ENCODE results near the gene PROX1. TPM values are rescaled to one million over a fixed set of nuclear protein-coding genes. Genes with fewer than 3 reads are reported as not detected.

PROX1 gene
- total and polyA plus RNA-seq, 9 of the 15 experiments (the other 6 are each of a cell fraction or from before 2014, with no cell fraction given): 0.14 to 0.22 TPM; not detected in 7

DNA sequence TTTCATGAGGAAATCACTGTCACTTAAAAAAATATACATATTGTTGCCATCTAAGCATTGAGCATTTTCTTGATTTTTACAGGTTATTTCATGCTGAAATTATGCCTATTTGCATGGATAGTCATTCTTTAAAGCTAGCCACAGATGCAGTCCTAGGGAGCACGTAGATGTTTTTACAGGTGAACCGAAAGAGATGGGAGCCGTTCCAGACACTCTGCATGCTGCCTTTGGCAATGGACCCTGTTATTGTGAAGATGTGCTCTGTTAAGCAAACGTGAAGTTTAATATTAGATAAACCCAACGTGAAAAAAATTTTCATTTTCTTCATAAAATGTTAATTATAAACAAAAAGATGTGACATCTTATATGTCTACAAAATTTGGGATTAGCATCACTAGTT, 7.1 kb downstream of the PROX1 start:
- BruUV-seq (replicated peaks): no TSS peak
- in situ Hi-C loops (cut with MboI): no loop called here
- ChIA-PET POLR2A (interaction anchor here (0.6 kb wide), 1 partner anchor 12 kb away, joined by 4 read pairs; no protein-coding TSS in a partner anchor), CTCF (ENCODE audit: low intra/inter-chr PET ratio) (no interaction called here)
- WGBS (ENCODE audit: insufficient coverage, low coverage, missing lambda C conversion rate): 0% methylated on average over 5 of the region's 5 CpGs
- Histone ChIP-seq H3K79me2 (ENCODE audit: control insufficient read depth, insufficient read depth, low read length) (no peaks in the 10 kb centered on the region), H3K4me3 (no peak overlapping the region), H4K20me1 (replicated peaks; ENCODE audit: control insufficient read depth, insufficient read depth, low read length) (no peaks in the 10 kb centered on the region), H3K4me1 (replicated peaks in 1 of 2; ENCODE audit: control insufficient read depth in 2 of 2, insufficient read depth in 2 of 2, low read length in 2 of 2) (peaks cover 0 to 4% of the 10 kb centered on the region in 2 experiments; a peak in 1 of 5 replicates), H3K27ac (ENCODE audit: extremely low read depth, low read depth, low read length) (no peak overlapping the region), H3K9ac (ENCODE audit: insufficient read depth in 1 of 2, low read depth in 2 of 2, low read length in 2 of 2) (no peak overlapping the region), H3K27me3 (ENCODE audit: control insufficient read depth in 2 of 2, insufficient read depth in 2 of 2, low read length in 2 of 2) (peaks cover 14 to 22% of the 10 kb centered on the region in 2 experiments), H3K36me3 (ENCODE audit: control insufficient read depth, insufficient read depth, low read length) (no peaks in the 10 kb centered on the region), H3K9me3 (replicated peaks; ENCODE audit: control insufficient read depth, insufficient read depth, low read depth, low read length) (no peaks in the 10 kb centered on the region), H3K9me1 (ENCODE audit: control insufficient read depth, insufficient read depth, low read length) (no peaks in the 10 kb centered on the region), H2AFZ (ENCODE audit: low read depth, low read length) (no peak overlapping the region), H3K4me2 (ENCODE audit: insufficient read depth, low read length) (no peak overlapping the region)
- no peak for DNase-seq (ENCODE audit: extremely low read depth in 1 of 4, low spot score in 3 of 4)
- intact Hi-C loops (cut with micrococcal nuclease): no loop called here
- TF ChIP-seq, protein P1, sequence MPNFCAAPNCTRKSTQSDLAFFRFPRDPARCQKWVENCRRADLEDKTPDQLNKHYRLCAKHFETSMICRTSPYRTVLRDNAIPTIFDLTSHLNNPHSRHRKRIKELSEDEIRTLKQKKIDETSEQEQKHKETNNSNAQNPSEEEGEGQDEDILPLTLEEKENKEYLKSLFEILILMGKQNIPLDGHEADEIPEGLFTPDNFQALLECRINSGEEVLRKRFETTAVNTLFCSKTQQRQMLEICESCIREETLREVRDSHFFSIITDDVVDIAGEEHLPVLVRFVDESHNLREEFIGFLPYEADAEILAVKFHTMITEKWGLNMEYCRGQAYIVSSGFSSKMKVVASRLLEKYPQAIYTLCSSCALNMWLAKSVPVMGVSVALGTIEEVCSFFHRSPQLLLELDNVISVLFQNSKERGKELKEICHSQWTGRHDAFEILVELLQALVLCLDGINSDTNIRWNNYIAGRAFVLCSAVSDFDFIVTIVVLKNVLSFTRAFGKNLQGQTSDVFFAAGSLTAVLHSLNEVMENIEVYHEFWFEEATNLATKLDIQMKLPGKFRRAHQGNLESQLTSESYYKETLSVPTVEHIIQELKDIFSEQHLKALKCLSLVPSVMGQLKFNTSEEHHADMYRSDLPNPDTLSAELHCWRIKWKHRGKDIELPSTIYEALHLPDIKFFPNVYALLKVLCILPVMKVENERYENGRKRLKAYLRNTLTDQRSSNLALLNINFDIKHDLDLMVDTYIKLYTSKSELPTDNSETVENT (CRISPR knock-in tag; IDR thresholded peaks at IDR 0.05): no peak
- TF ChIP-seq MAZ (CRISPR knock-in tag; conservative IDR thresholded peaks at IDR 0.05 in 1 of 2, IDR thresholded peaks at IDR 0.05 in 1 of 2) (no peak), EP300 (IDR thresholded peaks at IDR 0.05; ENCODE audit: low read length) (no peak)
- TF ChIP-seq, protein P2, sequence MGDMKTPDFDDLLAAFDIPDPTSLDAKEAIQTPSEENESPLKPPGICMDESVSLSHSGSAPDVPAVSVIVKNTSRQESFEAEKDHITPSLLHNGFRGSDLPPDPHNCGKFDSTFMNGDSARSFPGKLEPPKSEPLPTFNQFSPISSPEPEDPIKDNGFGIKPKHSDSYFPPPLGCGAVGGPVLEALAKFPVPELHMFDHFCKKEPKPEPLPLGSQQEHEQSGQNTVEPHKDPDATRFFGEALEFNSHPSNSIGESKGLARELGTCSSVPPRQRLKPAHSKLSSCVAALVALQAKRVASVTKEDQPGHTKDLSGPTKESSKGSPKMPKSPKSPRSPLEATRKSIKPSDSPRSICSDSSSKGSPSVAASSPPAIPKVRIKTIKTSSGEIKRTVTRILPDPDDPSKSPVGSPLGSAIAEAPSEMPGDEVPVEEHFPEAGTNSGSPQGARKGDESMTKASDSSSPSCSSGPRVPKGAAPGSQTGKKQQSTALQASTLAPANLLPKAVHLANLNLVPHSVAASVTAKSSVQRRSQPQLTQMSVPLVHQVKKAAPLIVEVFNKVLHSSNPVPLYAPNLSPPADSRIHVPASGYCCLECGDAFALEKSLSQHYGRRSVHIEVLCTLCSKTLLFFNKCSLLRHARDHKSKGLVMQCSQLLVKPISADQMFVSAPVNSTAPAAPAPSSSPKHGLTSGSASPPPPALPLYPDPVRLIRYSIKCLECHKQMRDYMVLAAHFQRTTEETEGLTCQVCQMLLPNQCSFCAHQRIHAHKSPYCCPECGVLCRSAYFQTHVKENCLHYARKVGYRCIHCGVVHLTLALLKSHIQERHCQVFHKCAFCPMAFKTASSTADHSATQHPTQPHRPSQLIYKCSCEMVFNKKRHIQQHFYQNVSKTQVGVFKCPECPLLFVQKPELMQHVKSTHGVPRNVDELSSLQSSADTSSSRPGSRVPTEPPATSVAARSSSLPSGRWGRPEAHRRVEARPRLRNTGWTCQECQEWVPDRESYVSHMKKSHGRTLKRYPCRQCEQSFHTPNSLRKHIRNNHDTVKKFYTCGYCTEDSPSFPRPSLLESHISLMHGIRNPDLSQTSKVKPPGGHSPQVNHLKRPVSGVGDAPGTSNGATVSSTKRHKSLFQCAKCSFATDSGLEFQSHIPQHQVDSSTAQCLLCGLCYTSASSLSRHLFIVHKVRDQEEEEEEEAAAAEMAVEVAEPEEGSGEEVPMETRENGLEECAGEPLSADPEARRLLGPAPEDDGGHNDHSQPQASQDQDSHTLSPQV (IDR thresholded peaks at IDR 0.05): no peak
- TF ChIP-seq, protein P3, sequence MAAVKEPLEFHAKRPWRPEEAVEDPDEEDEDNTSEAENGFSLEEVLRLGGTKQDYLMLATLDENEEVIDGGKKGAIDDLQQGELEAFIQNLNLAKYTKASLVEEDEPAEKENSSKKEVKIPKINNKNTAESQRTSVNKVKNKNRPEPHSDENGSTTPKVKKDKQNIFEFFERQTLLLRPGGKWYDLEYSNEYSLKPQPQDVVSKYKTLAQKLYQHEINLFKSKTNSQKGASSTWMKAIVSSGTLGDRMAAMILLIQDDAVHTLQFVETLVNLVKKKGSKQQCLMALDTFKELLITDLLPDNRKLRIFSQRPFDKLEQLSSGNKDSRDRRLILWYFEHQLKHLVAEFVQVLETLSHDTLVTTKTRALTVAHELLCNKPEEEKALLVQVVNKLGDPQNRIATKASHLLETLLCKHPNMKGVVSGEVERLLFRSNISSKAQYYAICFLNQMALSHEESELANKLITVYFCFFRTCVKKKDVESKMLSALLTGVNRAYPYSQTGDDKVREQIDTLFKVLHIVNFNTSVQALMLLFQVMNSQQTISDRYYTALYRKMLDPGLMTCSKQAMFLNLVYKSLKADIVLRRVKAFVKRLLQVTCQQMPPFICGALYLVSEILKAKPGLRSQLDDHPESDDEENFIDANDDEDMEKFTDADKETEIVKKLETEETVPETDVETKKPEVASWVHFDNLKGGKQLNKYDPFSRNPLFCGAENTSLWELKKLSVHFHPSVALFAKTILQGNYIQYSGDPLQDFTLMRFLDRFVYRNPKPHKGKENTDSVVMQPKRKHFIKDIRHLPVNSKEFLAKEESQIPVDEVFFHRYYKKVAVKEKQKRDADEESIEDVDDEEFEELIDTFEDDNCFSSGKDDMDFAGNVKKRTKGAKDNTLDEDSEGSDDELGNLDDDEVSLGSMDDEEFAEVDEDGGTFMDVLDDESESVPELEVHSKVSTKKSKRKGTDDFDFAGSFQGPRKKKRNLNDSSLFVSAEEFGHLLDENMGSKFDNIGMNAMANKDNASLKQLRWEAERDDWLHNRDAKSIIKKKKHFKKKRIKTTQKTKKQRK (IDR thresholded peaks at IDR 0.05; ENCODE audit: borderline replicate concordance, low read depth, low read length): no peak
- ATAC-seq: no peak
- no peak for FAIRE-seq

All from K562 (cell line).